Measurements from ENCODE around the gene KLRC4.

Gene KLRC4

DNA sequence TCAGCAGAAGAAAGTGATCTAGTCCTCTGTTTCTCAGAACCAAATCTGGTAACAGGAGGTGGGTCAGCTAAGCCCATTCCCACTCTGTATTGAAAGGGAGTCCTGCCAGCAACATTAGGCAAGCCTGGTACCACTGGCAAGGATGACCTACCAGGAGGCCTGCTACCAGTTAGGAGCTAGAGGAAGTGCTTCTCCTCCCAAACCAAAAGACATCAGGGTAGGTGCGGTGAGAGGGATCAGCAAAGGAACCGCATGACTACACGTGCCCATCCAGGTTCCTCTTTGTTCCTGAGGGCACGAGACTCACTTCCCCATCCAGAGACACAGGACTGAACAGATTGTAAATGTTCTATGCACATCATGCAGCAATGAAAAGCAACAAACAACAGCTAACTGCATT is 2.8 kb downstream of the KLRC4 start:
- H2AK5ac ChIP-seq (ENCODE audit: low read length) = peak overlapping the region; percentile 18
- no peaks in the 10 kb centered on the region for H3K79me2 ChIP-seq (ENCODE audit: control insufficient read depth, insufficient read depth, low read length)
- no CpG with 5 or more reads among the region's 4 CpGs for WGBS (ENCODE audit: extremely low coverage, insufficient coverage, low lambda C conversion rate)
- no peaks in the 10 kb centered on the region for H3K27me3 ChIP-seq (ENCODE audit: insufficient read depth, low read length, poor library complexity)
- H2BK15ac ChIP-seq (replicated peaks; ENCODE audit: low read depth) = no peak overlapping the region
- no peak overlapping the region for H3K4me2 ChIP-seq (ENCODE audit: low read length)
- H4K8ac ChIP-seq (ENCODE audit: low read depth, low read length) = no peak overlapping the region
- no peaks in the 10 kb centered on the region for H3K36me3 ChIP-seq (ENCODE audit: control insufficient read depth, insufficient read depth, low read length)
- H3K18ac ChIP-seq (ENCODE audit: low read length) = no peak overlapping the region
- no peak overlapping the region for H3K4ac ChIP-seq (ENCODE audit: low read depth, low read length)
- no peak overlapping the region for H3K56ac ChIP-seq (ENCODE audit: low read length)
- no peak overlapping the region for H3K27ac ChIP-seq (ENCODE audit: low read depth, low read length)
- H2BK120ac ChIP-seq (ENCODE audit: low read depth, low read length) = no peak overlapping the region
- no peak overlapping the region for H4K5ac ChIP-seq (ENCODE audit: low read length)
- no peak overlapping the region for H3K4me3 ChIP-seq (ENCODE audit: low read length)
- H2BK5ac ChIP-seq (ENCODE audit: low read length) = no peak overlapping the region
- no peaks in the 10 kb centered on the region for H3K4me1 ChIP-seq (ENCODE audit: control insufficient read depth, low read depth, low read length)
- H3K79me1 ChIP-seq (ENCODE audit: low read length) = no peaks in the 10 kb centered on the region
- DNase-seq = no peak
- no peak overlapping the region for H3K23ac ChIP-seq (ENCODE audit: low read length)
- no peak overlapping the region for H3K9ac ChIP-seq (ENCODE audit: low read length)

DNA sequence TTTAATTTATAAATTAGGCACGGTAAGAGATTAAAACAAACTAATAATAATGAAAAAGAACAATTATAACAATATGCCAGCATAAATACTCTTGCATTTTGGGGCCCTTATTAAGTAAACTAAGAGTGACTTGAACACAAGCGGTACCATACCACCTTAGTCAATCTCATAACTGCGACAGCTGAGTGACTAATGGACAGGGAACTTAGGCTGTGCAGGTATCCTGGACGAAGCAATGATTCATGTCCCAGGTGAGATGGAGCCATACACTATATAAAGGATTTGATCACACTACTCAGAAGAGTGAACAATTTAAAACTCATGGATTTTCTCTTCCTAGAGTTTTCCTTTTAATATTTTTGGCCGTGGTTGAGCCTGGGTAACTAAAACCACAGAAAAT is 4.3 kb downstream of the KLRC4 start:
- Histone ChIP-seq H2BK15ac (replicated peaks; ENCODE audit: low read depth) (no peak overlapping the region), H3K79me2 (ENCODE audit: control insufficient read depth, insufficient read depth, low read length) (no peaks in the 10 kb centered on the region), H4K8ac (ENCODE audit: low read depth, low read length) (no peak overlapping the region), H2AK5ac (ENCODE audit: low read length) (no peak overlapping the region), H3K4me2 (ENCODE audit: low read length) (no peak overlapping the region), H2BK5ac (ENCODE audit: low read length) (no peak overlapping the region), H3K9ac (ENCODE audit: low read length) (no peak overlapping the region), H3K4me1 (ENCODE audit: control insufficient read depth, low read depth, low read length) (no peaks in the 10 kb centered on the region), H3K4ac (ENCODE audit: low read depth, low read length) (no peak overlapping the region), H3K56ac (ENCODE audit: low read length) (no peak overlapping the region), H3K23ac (ENCODE audit: low read length) (no peak overlapping the region), H3K27ac (ENCODE audit: low read depth, low read length) (no peak overlapping the region), H4K5ac (ENCODE audit: low read length) (no peak overlapping the region), H2BK120ac (ENCODE audit: low read depth, low read length) (no peak overlapping the region), H3K36me3 (ENCODE audit: control insufficient read depth, insufficient read depth, low read length) (no peaks in the 10 kb centered on the region), H3K4me3 (ENCODE audit: low read length) (no peak overlapping the region), H3K79me1 (ENCODE audit: low read length) (no peaks in the 10 kb centered on the region), H3K27me3 (ENCODE audit: insufficient read depth, low read length, poor library complexity) (no peaks in the 10 kb centered on the region), H3K18ac (ENCODE audit: low read length) (no peak overlapping the region)
- WGBS (ENCODE audit: extremely low coverage, insufficient coverage, low lambda C conversion rate) = no CpG with 5 or more reads among the region's 5 CpGs
- DNase-seq = no peak

DNA sequence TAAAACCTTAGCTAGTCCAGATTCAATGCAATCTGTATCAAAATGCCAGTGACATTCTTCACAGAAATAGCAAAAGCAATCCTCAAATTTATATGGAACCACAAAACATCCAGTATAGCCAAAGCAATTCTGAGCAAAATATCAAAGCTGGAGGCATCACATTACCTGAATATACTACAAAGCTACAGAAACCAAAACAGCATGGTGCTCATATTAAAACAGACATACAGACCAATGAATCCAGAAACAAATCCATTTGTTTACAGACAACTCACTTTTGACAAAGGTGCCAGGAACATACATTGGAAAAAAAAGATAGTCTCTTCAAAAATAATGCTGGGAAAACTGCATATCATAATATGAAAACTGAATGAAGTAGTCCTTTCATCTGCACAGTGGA is 4.8 kb downstream of the KLRC4 start:
- Histone ChIP-seq H2BK120ac (ENCODE audit: low read depth, low read length) (no peak overlapping the region), H3K4me3 (ENCODE audit: low read length) (no peak overlapping the region)

DNA sequence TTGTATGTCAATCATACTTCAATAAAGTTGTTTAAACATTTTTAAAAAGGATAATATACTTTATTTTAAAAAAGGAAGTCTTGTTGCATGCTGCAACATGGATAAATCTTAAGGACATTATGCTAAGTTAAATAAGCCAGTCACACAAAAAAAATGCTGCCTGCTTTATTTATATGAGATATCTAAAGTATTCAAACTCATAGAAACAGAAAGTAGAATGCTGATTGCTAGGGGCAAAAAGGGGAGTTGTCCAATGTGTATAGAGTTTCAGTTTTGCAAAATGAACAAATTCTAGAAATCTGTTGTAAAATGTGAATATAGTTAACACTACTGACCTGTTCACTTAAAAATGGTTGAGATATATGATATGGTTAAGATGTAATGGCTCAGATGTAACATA is 8.7 kb downstream of the KLRC4 start:
- Histone ChIP-seq H2BK5ac (ENCODE audit: low read length) (no peak overlapping the region), H3K23ac (ENCODE audit: low read length) (no peak overlapping the region), H3K18ac (ENCODE audit: low read length) (no peak overlapping the region), H3K9ac (ENCODE audit: low read length) (no peak overlapping the region), H3K4me3 (ENCODE audit: low read length) (no peak overlapping the region), H3K79me2 (ENCODE audit: control insufficient read depth, insufficient read depth, low read length) (no peaks in the 10 kb centered on the region), H3K79me1 (ENCODE audit: low read length) (no peaks in the 10 kb centered on the region), H3K4me2 (ENCODE audit: low read length) (no peak overlapping the region), H3K27me3 (ENCODE audit: insufficient read depth, low read length, poor library complexity) (no peaks in the 10 kb centered on the region), H4K8ac (ENCODE audit: low read depth, low read length) (no peak overlapping the region), H4K5ac (ENCODE audit: low read length) (no peak overlapping the region), H3K56ac (ENCODE audit: low read length) (no peak overlapping the region), H3K4me1 (ENCODE audit: control insufficient read depth, low read depth, low read length) (no peaks in the 10 kb centered on the region), H3K4ac (ENCODE audit: low read depth, low read length) (no peak overlapping the region), H3K36me3 (ENCODE audit: control insufficient read depth, insufficient read depth, low read length) (no peaks in the 10 kb centered on the region), H3K27ac (ENCODE audit: low read depth, low read length) (no peak overlapping the region), H2BK120ac (ENCODE audit: low read depth, low read length) (no peak overlapping the region), H2AK5ac (ENCODE audit: low read length) (no peak overlapping the region), H2BK15ac (replicated peaks; ENCODE audit: low read depth) (no peak overlapping the region)
- no peak for DNase-seq

More for the DNA sequence above, 4.8 kb downstream of the KLRC4 start:
- no peak overlapping the region for H2AK5ac ChIP-seq (ENCODE audit: low read length)
- H3K9ac ChIP-seq (ENCODE audit: low read length) = no peak overlapping the region
- H3K56ac ChIP-seq (ENCODE audit: low read length) = no peak overlapping the region
- H3K4me1 ChIP-seq (ENCODE audit: control insufficient read depth, low read depth, low read length) = no peaks in the 10 kb centered on the region
- H3K4me2 ChIP-seq (ENCODE audit: low read length) = no peak overlapping the region
- no peak overlapping the region for H3K27ac ChIP-seq (ENCODE audit: low read depth, low read length)
- no peak overlapping the region for H3K23ac ChIP-seq (ENCODE audit: low read length)
- H2BK15ac ChIP-seq (replicated peaks; ENCODE audit: low read depth) = no peak overlapping the region
- no peak overlapping the region for H2BK5ac ChIP-seq (ENCODE audit: low read length)
- H4K5ac ChIP-seq (ENCODE audit: low read length) = no peak overlapping the region
- no peaks in the 10 kb centered on the region for H3K79me2 ChIP-seq (ENCODE audit: control insufficient read depth, insufficient read depth, low read length)
- H3K18ac ChIP-seq (ENCODE audit: low read length) = no peak overlapping the region
- no peak for DNase-seq
- H3K4ac ChIP-seq (ENCODE audit: low read depth, low read length) = no peak overlapping the region
- no peaks in the 10 kb centered on the region for H3K79me1 ChIP-seq (ENCODE audit: low read length)
- no peaks in the 10 kb centered on the region for H3K27me3 ChIP-seq (ENCODE audit: insufficient read depth, low read length, poor library complexity)
- no peak overlapping the region for H4K8ac ChIP-seq (ENCODE audit: low read depth, low read length)
- H3K36me3 ChIP-seq (ENCODE audit: control insufficient read depth, insufficient read depth, low read length) = no peaks in the 10 kb centered on the region

DNA sequence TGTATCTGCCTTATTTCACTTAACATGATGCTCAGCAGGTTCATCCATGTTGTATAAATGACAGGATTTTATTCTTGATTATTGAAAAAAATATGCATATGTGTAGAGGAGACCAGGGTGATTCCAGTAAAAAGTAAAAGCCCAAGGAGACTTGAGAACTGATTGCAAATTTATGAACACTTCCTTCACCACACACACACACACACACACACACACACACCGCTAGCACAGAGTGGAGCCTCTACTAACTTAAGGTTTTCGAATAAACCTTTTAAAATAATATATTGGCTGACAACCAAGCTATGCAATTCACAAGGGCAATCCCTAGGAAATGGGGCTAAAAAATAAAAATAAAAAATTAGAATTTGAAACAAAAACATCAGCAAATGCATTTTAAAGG is 11.4 kb downstream of the KLRC4 start:
- DNase-seq = no peak
- Histone ChIP-seq H2BK15ac (replicated peaks; ENCODE audit: low read depth) (no peak overlapping the region), H3K27ac (ENCODE audit: low read depth, low read length) (no peak overlapping the region), H3K4me1 (ENCODE audit: control insufficient read depth, low read depth, low read length) (no peaks in the 10 kb centered on the region), H3K27me3 (ENCODE audit: insufficient read depth, low read length, poor library complexity) (no peaks in the 10 kb centered on the region), H3K4ac (ENCODE audit: low read depth, low read length) (no peak overlapping the region), H3K56ac (ENCODE audit: low read length) (no peak overlapping the region), H3K18ac (ENCODE audit: low read length) (no peak overlapping the region), H3K79me1 (ENCODE audit: low read length) (no peaks in the 10 kb centered on the region), H3K36me3 (ENCODE audit: control insufficient read depth, insufficient read depth, low read length) (no peaks in the 10 kb centered on the region), H3K4me2 (ENCODE audit: low read length) (no peak overlapping the region), H4K5ac (ENCODE audit: low read length) (no peak overlapping the region), H4K8ac (ENCODE audit: low read depth, low read length) (no peak overlapping the region), H3K4me3 (ENCODE audit: low read length) (no peak overlapping the region), H2AK5ac (ENCODE audit: low read length) (no peak overlapping the region), H3K79me2 (ENCODE audit: control insufficient read depth, insufficient read depth, low read length) (no peaks in the 10 kb centered on the region), H3K9ac (ENCODE audit: low read length) (no peak overlapping the region), H3K23ac (ENCODE audit: low read length) (no peak overlapping the region), H2BK120ac (ENCODE audit: low read depth, low read length) (no peak overlapping the region), H2BK5ac (ENCODE audit: low read length) (no peak overlapping the region)
- no CpG with 5 or more reads among the region's 2 CpGs for WGBS (ENCODE audit: extremely low coverage, insufficient coverage, low lambda C conversion rate)

DNA sequence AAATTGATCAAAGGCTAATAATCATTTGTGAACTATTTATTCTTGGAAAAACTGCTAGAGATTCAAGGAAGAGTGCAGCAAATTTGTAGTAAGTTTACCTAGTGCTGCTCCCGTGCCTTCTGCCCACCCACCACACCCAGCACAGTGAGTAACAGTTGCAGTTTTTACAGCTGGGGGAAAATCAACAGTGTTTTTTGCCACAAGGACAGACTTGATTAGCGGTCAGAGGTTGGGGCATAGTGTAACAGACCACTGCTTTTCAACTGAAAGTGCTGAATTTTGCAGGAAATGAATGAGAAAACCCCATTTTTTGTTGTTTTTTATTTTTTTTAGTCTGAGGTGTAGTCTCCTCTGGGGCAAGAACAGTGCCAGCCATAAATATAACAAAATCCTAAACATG is 12.3 kb downstream of the KLRC4 start:
- Histone ChIP-seq H3K36me3 (ENCODE audit: control insufficient read depth, insufficient read depth, low read length) (no peaks in the 10 kb centered on the region), H3K4me1 (ENCODE audit: control insufficient read depth, low read depth, low read length) (no peaks in the 10 kb centered on the region), H3K27me3 (ENCODE audit: insufficient read depth, low read length, poor library complexity) (no peaks in the 10 kb centered on the region), H2BK5ac (ENCODE audit: low read length) (no peak overlapping the region), H2AK5ac (ENCODE audit: low read length) (no peak overlapping the region), H2BK15ac (replicated peaks; ENCODE audit: low read depth) (no peak overlapping the region), H3K4ac (ENCODE audit: low read depth, low read length) (no peak overlapping the region), H3K27ac (ENCODE audit: low read depth, low read length) (no peak overlapping the region), H4K8ac (ENCODE audit: low read depth, low read length) (no peak overlapping the region), H3K4me3 (ENCODE audit: low read length) (no peak overlapping the region), H3K18ac (ENCODE audit: low read length) (no peak overlapping the region), H3K79me1 (ENCODE audit: low read length) (no peaks in the 10 kb centered on the region), H3K56ac (ENCODE audit: low read length) (no peak overlapping the region), H3K9ac (ENCODE audit: low read length) (no peak overlapping the region), H4K5ac (ENCODE audit: low read length) (no peak overlapping the region), H3K4me2 (ENCODE audit: low read length) (no peak overlapping the region), H2BK120ac (ENCODE audit: low read depth, low read length) (no peak overlapping the region), H3K79me2 (ENCODE audit: control insufficient read depth, insufficient read depth, low read length) (no peaks in the 10 kb centered on the region), H3K23ac (ENCODE audit: low read length) (no peak overlapping the region)
- WGBS (ENCODE audit: extremely low coverage, insufficient coverage, low lambda C conversion rate) = no CpG with 5 or more reads among the region's 2 CpGs
- no peak for DNase-seq

Data from mesendoderm (in vitro differentiated cells).